GM18867 (cell line): Measurements from ENCODE around the gene CAPN11.

ENCODE experiments used
- ATAC-seq: cut with Tn5 transposase; IDR thresholded peaks from one replicate; pipeline ENCODE4 v1.9.1; 2021; ENCODE audit warnings: mild to moderate bottlenecking, moderate library complexity; ENCODE audit not compliant: unreplicated experiment

CAPN11 gene

GRCh38 chr6:44202332-44202971, 43.8 kb downstream of the CAPN11 start:
- ATAC-seq: no peak

DNA sequence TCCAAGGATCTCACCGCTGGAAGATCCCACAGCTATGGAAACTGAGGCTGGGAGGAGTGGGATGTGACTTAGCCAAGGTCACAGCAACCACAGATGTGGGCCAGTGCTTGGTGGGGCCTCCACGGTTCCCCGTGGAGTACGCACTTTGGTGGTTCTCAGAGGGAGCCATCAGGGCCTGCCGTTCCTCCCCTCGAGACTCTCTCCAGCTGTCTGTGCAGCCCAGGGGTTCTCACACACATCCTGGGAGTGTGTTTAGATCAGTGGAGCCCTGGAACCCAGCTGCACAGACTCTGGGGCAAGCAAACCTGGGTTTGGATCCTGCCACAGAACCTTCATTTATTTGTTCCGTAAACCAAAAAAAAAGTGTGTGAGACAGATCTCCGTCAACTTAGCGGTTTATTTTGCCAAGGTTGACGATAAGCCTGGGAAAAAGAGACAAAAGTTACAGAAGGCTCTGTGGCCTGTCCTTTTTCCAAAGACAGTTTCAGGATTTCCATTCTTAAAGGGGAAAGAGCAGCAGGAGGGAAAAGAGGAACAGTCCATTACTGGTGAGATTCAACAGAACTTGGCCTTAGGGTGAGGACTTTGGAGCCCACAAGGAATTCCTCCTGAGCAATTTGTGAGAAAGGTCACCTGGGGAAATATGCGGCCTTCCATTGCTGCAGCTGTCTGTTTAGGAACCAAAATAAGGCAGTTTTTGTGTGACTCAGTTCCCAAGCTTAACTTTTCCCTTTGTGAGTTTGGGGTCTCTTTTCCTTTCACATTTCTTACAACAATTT, 44.5 kb downstream of the CAPN11 start:
- ATAC-seq: no peak

DNA sequence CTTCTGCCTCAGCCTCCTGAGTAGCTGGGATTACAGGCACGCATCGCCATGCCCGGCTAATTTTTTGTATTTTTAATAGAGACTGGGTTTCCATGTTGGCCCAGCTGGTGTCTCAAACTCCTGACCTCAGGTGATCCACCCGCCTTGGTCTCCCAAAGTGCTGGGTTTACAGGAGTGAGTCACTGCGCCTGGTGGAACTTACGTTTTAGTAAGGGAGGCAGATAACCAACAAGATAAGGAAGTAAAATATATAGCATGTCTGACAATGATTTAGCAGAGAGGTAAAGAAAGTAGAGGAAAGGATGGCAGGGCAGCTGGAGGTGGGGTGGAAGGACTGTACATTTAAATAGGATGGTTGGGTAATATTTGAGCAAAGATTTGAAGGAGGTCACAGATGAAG, 45.3 kb downstream of the CAPN11 start:
- no peak for ATAC-seq

GRCh38 chr6:44207966-44208365, 49.3 kb downstream of the CAPN11 start:
- ATAC-seq: no peak

- no peak for ATAC-seq
These were observed 52.7 kb downstream of the CAPN11 start for GRCh38 chr6:44211284-44211683.

GRCh38 chr6:44214307-44214706, 55.7 kb downstream of the CAPN11 start:
- no peak for ATAC-seq

- no peak for ATAC-seq
These were observed 58.2 kb downstream of the CAPN11 start, which contains the start of gene MYMX for GRCh38 chr6:44216677-44217331. TSS of gene MYMX (plus strand) at chr6:44216926. CDS start at chr6:44217472, 546 bp downstream.

DNA sequence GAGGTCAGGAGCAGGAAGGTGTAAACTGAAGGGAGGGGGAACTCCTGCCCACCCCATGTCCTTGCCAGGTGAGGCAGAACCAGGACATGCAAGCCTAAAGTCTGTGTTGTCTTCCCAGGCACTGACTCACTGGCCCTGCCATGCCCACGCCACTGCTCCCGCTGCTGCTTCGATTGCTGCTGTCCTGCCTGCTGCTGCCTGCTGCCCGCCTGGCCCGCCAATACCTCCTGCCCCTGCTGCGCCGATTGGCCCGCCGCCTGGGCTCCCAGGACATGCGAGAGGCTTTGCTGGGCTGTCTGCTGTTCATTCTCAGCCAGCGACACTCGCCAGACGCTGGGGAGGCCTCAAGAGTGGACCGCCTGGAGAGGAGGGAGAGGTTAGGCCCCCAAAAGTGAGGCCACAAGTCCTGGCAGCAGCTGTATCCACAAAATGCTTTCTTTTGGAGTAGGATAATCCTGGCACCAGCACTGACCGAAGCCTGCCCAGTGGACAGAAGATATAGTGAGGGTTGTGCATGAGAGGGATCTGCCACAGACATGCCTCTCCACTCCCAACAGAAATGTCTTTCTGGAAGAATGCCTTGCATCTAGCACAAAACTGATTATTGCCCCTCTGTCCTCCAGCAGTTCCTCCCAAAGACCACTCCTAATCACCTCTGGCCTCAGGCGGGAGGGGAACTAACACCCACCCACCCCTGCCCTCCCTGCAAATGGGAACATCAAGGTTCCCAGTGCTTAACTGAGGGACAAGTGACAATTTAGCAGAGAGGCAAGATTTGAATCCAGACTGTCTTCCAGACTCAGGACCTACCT, 58.9 kb downstream of the CAPN11 start:
- ATAC-seq: no peak

DNA sequence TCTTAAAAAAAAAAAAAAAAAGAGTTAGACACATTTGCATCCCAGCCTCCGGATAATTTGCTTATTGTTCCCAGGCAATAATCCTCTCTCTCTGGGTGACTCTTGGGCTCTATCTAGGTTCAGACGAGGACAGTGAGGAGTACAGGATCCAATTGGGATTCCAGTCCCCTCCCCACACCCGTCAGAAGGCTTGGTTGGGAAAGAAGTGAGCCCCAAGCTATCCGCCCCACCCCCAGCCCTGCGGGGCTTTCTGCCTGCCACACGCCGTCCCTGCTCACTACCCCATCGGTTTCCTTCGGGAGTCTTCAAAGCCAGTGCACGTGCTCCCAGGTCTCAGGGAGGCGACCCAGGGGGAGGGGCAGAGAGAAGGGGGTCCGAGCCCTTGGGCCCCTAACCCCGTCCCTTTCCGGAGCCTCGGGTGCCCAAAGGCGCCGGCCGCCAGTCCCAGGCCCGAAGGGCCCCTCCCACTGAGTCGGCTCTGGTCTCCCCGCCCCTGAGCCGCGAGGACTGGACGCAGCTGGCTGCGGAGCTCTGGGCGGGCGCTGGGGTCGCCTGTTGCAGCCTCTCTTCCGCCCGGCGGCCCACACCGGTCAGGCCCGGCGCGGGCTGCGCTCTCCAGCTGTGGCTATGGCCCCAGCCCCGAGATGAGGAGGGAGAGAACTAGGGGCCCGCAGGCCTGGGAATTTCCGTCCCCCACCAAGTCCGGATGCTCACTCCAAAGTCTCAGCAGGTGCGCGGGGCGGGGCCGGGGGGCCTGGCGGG, 60.6 kb downstream of the CAPN11 start:
- ATAC-seq: peak; percentile 48

- no peak for ATAC-seq
These were observed 61.5 kb downstream of the CAPN11 start for GRCh38 chr6:44219815-44220784.

DNA sequence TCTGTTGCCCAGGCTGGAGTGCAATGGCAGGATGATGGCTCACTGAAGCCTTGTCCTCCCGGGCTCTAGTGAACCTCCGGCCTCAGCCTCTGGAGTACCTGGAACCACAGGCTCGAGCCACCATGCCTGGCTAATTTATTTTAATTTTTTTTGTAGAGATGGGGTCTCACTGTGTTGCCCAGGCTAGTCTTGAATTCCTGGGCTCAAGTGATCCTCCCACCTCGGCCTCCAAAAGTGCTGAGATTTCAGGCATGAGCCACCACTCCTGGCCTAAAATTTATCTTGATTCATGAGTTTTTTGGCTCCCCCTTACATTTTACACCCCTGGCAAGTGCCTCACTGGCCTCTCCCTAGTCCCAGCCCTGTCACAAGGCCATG, 62.3 kb downstream of the CAPN11 start:
- no peak for ATAC-seq

DNA sequence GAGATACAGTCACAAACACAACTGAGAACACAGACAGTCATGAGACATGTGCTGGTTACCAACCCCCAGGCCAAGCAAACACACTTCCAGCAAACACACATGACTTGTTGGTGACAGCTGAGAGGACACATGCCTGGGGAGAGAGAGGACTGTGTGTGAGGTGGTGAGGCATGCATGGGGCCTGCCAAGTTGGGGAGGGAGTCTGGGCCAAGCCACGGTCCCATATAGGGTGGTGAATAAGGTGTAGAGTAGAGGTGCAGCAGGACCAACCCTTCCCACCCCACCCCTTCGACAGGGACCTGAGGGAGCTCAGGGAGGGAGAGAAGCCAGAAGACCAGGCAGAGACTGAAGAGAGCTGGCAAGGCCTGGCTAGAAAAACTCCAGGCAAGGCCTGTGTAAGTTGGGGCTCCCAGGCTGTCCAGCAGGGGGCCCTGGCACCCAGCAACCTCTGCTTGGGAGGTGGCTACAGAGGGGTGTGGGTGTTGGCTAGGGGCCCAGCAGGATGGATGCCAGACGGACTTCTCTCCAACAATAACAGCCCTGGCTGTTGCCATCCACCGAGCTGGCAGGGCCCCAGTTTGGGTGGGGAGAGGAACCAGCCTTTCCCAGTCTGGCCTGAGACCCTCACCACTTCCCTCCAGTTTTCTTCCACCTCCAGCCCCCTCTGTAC, 62.8 kb downstream of the CAPN11 start:
- peak; percentile 46 for ATAC-seq

GRCh38 chr6:44221961-44222335, 63.3 kb downstream of the CAPN11 start:
- ATAC-seq: no peak

- ATAC-seq: no peak
These were observed 64.1 kb downstream of the CAPN11 start for GRCh38 chr6:44222486-44223318.

- peak; percentile 55 for ATAC-seq
These were observed 64.9 kb downstream of the CAPN11 start, which contains the start of gene SLC29A1 for GRCh38 chr6:44223319-44224028. TSS of gene SLC29A1 (plus strand) at chr6:44223595. CDS start at chr6:44227314, 3,719 bp downstream.

DNA sequence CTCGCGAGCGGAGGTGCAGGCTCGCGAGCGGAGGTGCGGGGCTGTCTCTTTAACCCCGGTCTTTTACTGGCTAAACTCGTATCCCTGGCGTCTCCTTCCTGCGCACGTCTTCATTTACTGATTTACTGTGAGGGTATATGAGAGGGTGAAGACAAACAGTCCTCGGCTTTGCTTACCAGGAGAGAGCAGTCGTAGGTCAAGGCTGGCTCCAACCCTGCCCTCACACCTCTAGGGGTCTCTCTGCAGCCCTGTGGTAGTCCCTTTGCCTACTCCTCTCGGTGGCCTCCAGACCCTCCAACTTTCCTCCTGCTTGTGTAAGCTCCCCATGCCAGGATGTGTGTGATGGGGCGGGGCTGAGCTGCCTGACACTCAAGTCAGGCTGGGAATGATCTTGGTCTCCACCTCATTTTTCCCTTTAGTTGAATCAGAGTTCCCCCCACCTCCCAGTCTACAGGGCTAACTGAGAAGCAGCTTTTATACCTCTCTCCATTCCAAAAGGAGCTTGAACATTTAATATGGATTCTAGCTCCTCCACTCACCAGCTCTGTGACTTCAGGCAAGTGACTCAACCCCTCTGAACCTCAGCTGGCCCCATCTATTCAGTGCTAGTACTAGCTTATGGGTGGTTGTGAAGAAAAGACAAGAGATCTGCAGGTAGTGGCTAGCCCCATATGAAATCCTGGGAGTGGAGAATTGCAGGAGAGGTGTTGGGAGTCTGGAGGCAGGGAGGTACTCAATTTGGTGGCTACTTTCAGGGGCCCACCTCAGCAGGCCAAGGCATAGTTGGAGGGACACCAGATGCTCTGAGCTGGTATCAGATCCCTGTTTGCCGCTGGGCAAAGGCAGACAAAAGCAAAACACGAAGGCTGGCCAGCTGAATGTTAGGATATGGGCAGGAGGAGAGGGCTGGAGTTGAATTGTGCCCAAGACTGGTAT, 65.7 kb downstream of the CAPN11 start:
- ATAC-seq: no peak
